NCI-H510A treated with DMSO at 0.1 percent for 48 hours (cell line): ENCODE results near the gene PROSER2.

ENCODE experiments used
- DNase-seq: peaks from one replicate; lab custom pipeline; 2025; lab: John Stamatoyannopoulos, UW

PROSER2 gene

GRCh38 chr10:11805792-11806191 lies 17.4 kb upstream of the PROSER2 start:
- DNase-seq, result no peak

GRCh38 chr10:11806706-11807105 lies 16.4 kb upstream of the PROSER2 start:
- DNase-seq, result no peak

- DNase-seq, result no peak
These were observed 14.3 kb upstream of the PROSER2 start for GRCh38 chr10:11808808-11809207.

GRCh38 chr10:11810313-11810766 lies 12.8 kb upstream of the PROSER2 start:
- DNase-seq, result no peak

- DNase-seq, result no peak
These were observed 12.2 kb upstream of the PROSER2 start for GRCh38 chr10:11810973-11811372.

- DNase-seq, result no peak
These were observed 10.0 kb upstream of the PROSER2 start for GRCh38 chr10:11813177-11813576.

- no peak for DNase-seq
These were observed 9.1 kb upstream of the PROSER2 start for GRCh38 chr10:11813855-11814567.

GRCh38 chr10:11819027-11819426 lies 4.1 kb upstream of the PROSER2 start:
- no peak for DNase-seq

GRCh38 chr10:11822026-11822756 lies 965 bp upstream of the PROSER2 start:
- DNase-seq, result no peak

- DNase-seq, result no peak
These were observed 391 bp upstream of the PROSER2 start for GRCh38 chr10:11822809-11823121.

GRCh38 chr10:11823989-11824346 lies 812 bp downstream of the PROSER2 start:
- DNase-seq, result no peak

GRCh38 chr10:11824376-11824775 lies 1.2 kb downstream of the PROSER2 start:
- no peak for DNase-seq

GRCh38 chr10:11824825-11825224 lies 1.7 kb downstream of the PROSER2 start:
- DNase-seq, result no peak

- no peak for DNase-seq
These were observed 2.7 kb downstream of the PROSER2 start for GRCh38 chr10:11825796-11826414.

- no peak for DNase-seq
These were observed 3.9 kb downstream of the PROSER2 start for GRCh38 chr10:11827006-11827405.

GRCh38 chr10:11827414-11827813 lies 4.3 kb downstream of the PROSER2 start:
- DNase-seq, result no peak

GRCh38 chr10:11828682-11829284 lies 5.6 kb downstream of the PROSER2 start:
- no peak for DNase-seq

- DNase-seq, result no peak
These were observed 7.8 kb downstream of the PROSER2 start for GRCh38 chr10:11830836-11831519.

GRCh38 chr10:11831520-11831951 lies 8.4 kb downstream of the PROSER2 start:
- DNase-seq, result no peak

GRCh38 chr10:11832042-11832441 lies 8.9 kb downstream of the PROSER2 start:
- no peak for DNase-seq

- no peak for DNase-seq
These were observed 11.9 kb downstream of the PROSER2 start for GRCh38 chr10:11835061-11835460.

GRCh38 chr10:11835704-11836103 lies 12.5 kb downstream of the PROSER2 start:
- DNase-seq, result no peak
